ENCODE measurements around the gene SLC47A1. TPM values are rescaled to one million over a fixed set of nuclear protein-coding genes. Genes with fewer than 3 reads are reported as not detected.
A peak's percentile ranks its signal among the peaks of the same experiment; 100 is the strongest.
"Not testable (repeated sequence)": the region's sequence is repeated elsewhere in the genome, so short reads cannot be mapped to it uniquely, and the experiment has no call there.

Gene SLC47A1
- total RNA-seq, 6 experiments from 2014 or later: 47.5 to 182 (median 67.4) TPM

DNA sequence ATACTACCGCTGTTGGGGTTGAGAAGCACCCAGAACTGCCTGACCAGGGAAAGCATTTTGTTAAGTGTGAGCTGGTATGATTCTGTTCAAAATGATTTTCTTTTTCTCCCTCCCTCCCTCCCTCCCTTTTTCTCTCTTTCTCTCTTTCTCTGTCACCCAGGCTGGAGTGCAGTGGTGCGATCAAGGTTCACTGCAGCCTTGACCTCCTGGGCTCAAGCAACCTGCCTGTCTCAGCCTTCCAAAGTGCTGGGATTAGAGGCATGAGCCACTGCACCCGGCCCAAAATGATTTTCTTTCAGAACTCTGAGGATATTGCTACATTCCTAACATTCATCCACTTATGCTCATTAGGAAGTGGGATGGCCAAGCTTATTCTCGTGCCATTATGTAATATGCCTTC, 41.3 kb downstream of the SLC47A1 start:
- peak in 1 of 3 donors; percentile 38 for DNase-seq
- ATAC-seq: no peak

DNA sequence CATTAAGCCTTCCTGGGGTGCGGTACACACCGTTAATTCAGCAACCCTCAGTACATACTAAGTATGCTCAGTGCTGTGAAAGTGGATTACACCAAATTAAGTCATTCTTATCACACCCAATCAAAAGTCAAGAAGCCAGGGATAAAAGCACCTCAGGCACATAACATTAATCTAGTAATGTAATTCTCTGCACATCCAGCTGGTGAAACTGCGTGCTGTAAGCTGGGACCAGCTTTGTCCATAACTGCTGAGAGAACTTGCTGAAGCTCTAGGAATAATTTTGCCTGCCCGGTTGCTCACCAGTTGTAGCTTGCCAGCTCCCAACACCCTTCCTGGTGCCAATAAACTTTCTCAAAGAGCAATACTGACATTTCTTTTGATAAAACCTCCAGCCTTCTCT, 44.9 kb downstream of the SLC47A1 start:
- DNase-seq: no peak
- Histone ChIP-seq H3K4me3 (no peak overlapping the region), H3K4me1 (peaks cover 0 to 12% (median 5%) of the 10 kb centered on the region in 4 donors), H3K9me3 (no peaks in the 10 kb centered on the region), H3K36me3 (no peaks in the 10 kb centered on the region), H3K27ac (peak overlapping the region; percentile 19 to 79 (median 67)), H3K27me3 (no peaks in the 10 kb centered on the region)
- ATAC-seq: peak; percentile 42 to 57 (median 53)
- 76% methylated on average over 3 of the region's 4 CpGs for WGBS (ENCODE audit: insufficient coverage, low coverage, low lambda C conversion rate, missing lambda C conversion rate)
- intact Hi-C loops (cut with DNase I): no loop called here
- TF ChIP-seq, protein P1, sequence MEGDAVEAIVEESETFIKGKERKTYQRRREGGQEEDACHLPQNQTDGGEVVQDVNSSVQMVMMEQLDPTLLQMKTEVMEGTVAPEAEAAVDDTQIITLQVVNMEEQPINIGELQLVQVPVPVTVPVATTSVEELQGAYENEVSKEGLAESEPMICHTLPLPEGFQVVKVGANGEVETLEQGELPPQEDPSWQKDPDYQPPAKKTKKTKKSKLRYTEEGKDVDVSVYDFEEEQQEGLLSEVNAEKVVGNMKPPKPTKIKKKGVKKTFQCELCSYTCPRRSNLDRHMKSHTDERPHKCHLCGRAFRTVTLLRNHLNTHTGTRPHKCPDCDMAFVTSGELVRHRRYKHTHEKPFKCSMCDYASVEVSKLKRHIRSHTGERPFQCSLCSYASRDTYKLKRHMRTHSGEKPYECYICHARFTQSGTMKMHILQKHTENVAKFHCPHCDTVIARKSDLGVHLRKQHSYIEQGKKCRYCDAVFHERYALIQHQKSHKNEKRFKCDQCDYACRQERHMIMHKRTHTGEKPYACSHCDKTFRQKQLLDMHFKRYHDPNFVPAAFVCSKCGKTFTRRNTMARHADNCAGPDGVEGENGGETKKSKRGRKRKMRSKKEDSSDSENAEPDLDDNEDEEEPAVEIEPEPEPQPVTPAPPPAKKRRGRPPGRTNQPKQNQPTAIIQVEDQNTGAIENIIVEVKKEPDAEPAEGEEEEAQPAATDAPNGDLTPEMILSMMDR (IDR thresholded peaks at IDR 0.05): peak in 1 of 4 donors; percentile 8
- no peak for TF ChIP-seq POLR2A (IDR thresholded peaks at IDR 0.05)

More for the DNA sequence above, 41.3 kb downstream of the SLC47A1 start:
- peaks cover 0 to 3% (median 0%) of the 10 kb centered on the region in 4 donors for H3K36me3 ChIP-seq
- H3K27me3 ChIP-seq: no peaks in the 10 kb centered on the region
- 66% methylated on average over 2 of the region's 4 CpGs for WGBS (ENCODE audit: insufficient coverage, low coverage, low lambda C conversion rate, missing lambda C conversion rate)
- no peaks in the 10 kb centered on the region for H3K9me3 ChIP-seq
- no peak for TF ChIP-seq POLR2A (IDR thresholded peaks at IDR 0.05)
- TF ChIP-seq, protein P1 (IDR thresholded peaks at IDR 0.05): no peak
- H3K4me1 ChIP-seq: peaks cover 0 to 23% (median 12%) of the 10 kb centered on the region in 4 donors
- peak overlapping the region in 1 of 3 donors; percentile 79 for H3K27ac ChIP-seq
- no peak overlapping the region for H3K4me3 ChIP-seq
- intact Hi-C loops (cut with DNase I): no loop called here

DNA sequence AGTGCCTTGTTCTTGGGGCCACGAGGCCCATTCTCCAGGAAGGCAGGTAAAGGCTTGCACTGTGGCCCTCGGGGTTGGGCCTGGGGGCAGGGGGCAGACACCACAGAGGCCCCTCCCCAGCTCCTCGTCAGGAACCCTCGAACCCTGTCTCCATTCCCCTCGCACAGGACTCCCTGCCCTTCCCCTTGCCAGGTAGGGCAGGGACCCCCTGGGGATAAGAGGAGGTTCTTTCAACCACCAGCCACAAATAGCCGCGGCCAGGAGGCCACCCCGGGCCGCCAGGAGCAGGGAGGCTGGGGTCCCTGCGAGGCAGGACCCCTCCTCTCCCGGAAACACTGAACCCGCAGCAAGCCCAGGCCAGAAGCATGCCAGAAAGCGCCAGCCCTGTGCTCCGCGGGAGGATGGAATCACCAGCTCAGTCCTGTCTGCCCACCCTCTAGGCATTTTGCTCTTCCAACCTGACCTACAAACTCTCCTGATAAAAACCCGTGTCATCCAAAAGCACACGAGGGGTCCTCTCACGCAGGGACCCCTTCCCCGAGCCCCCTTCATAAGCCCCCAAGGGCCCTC, 45.6 kb downstream of the SLC47A1 start:
- DNase-seq: peak in 1 of 3 donors; percentile 22
- intact Hi-C loops (cut with DNase I): no loop called here
- H3K4me3 ChIP-seq: peak overlapping the region; percentile 28 to 55 (median 46)

DNA sequence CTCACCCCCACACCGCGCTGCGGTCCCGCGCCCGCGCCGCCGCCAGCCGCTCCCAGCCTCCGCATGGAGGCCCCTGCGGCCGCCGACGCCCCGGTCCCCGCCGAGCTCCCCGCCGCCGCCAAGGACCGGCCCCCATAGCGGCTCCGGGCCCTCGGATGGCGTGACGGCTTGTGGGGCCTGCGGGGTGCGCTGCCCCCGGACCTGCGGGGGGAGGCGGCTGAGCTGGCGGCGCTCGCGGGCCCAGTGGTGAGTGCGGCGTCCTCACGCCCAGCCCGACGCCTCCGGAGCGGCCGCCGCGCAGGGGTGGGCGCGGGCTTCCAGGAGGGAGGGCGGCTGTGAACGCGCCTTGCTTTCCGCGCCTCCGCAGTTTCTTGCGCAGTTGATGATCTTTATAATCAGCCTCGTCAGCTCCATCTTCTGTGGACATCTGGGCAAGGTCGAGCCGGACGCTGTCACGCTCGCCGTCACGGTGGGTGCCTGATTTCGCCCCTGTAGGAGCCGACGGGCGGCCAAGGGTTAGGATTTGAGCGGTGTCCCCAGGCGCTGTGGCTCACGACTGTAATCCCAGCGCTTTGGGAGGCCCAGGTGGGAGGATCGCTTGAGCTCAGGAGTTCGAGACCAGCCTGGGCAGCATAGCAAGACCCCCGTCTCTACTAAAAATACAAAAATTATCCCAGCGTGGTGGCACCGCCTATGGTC, 46.4 kb downstream of the SLC47A1 start:
- Histone ChIP-seq H3K4me3 (peak overlapping the region; percentile 28 to 55 (median 46)), H3K9me3 (no peaks in the 10 kb centered on the region), H3K27ac (peak overlapping the region in 2 of 3 donors; percentile 67 to 79), H3K27me3 (no peaks in the 10 kb centered on the region), H3K36me3 (no peaks in the 10 kb centered on the region), H3K4me1 (peaks cover 0 to 12% (median 5%) of the 10 kb centered on the region in 4 donors)
- DNase-seq (peak in 1 of 3 donors; percentile 34), ATAC-seq (peak; percentile 42 to 62 (median 52))
- TF ChIP-seq POLR2A (IDR thresholded peaks at IDR 0.05): no peak
- TF ChIP-seq, protein P1 (IDR thresholded peaks at IDR 0.05): no peak
- WGBS (ENCODE audit: insufficient coverage, low coverage, low lambda C conversion rate, missing lambda C conversion rate): 3% methylated on average over 8 of the region's 76 CpGs
- intact Hi-C loops (cut with DNase I): no loop called here

More for the DNA sequence above, 45.6 kb downstream of the SLC47A1 start:
- WGBS (ENCODE audit: insufficient coverage, low coverage, low lambda C conversion rate, missing lambda C conversion rate): 30% methylated on average over 9 of the region's 19 CpGs
- Histone ChIP-seq H3K27me3 (no peaks in the 10 kb centered on the region), H3K4me1 (peaks cover 0 to 12% (median 5%) of the 10 kb centered on the region in 4 donors), H3K9me3 (no peaks in the 10 kb centered on the region), H3K27ac (peak overlapping the region; percentile 19 to 79 (median 67)), H3K36me3 (no peaks in the 10 kb centered on the region)
- TF ChIP-seq, protein P1 (IDR thresholded peaks at IDR 0.05): no peak
- TF ChIP-seq POLR2A (IDR thresholded peaks at IDR 0.05): no peak
- ATAC-seq: peak; percentile 19 to 42 (median 30)

DNA sequence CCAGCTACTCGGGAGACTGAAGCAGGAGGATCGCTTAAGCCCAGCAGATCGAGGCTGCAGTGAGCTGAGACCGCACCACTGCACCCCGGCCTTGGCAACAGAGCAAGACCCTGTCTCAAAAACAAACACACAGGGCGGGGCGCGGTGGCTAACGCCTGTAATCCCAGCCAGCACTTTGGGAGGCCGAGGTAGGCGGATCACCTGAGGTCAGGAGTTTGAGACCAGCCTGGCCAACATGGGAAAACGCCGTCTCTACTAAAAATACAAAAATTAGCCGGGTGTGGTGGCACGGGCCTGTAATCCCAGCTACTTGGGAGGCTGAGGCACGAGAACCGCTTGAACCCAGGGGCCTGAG, 46.9 kb downstream of the SLC47A1 start:
- H3K4me3 ChIP-seq: peak overlapping the region in 1 of 3 donors; percentile 55
- peak overlapping the region in 1 of 3 donors; percentile 79 for H3K27ac ChIP-seq
- H3K4me1 ChIP-seq: peaks cover 0 to 12% (median 5%) of the 10 kb centered on the region in 4 donors
- intact Hi-C loops (cut with DNase I); ATAC-seq; DNase-seq; H3K9me3 ChIP-seq; H3K27me3 ChIP-seq; H3K36me3 ChIP-seq: not testable (repeated sequence)
- 96% methylated on average over 5 of the region's 17 CpGs for WGBS (ENCODE audit: insufficient coverage, low coverage, low lambda C conversion rate, missing lambda C conversion rate)

DNA sequence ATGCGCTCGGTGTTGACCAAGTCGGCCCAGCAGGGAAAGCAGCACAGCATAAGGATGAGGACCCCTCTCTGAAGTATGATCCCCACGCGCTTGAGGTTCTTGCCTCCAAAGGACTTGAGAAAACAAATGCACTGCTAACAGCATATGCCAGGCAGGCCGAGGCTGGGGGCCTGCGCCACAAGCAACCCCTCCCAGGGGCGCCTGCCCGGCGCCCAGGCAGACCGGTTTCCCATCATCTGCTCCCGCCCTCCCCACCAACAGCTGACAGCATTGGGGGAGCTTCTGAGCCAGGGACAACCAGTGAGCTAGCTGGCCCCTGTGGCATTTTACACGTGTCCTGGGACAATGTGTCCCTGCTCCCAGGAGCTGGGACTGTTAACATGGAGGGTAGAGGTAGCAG, 48.5 kb downstream of the SLC47A1 start:
- H3K27me3 ChIP-seq; H3K9me3 ChIP-seq; DNase-seq; H3K4me3 ChIP-seq; H3K27ac ChIP-seq; H3K36me3 ChIP-seq; ATAC-seq; intact Hi-C loops (cut with DNase I): not testable (repeated sequence)
- peaks cover 0 to 12% (median 5%) of the 10 kb centered on the region in 4 donors for H3K4me1 ChIP-seq
- 80% methylated on average over 1 of the region's 13 CpGs for WGBS (ENCODE audit: insufficient coverage, low coverage, low lambda C conversion rate, missing lambda C conversion rate)
